SK-N-SH (cell line): Measurements from ENCODE around the gene PIP4K2A.

ENCODE experiments used
- CTCF ChIP-seq: fragments of 200-600 bp; sonication (generic); IDR thresholded peaks from 2 replicates; pipeline ENCODE4 v1.6.1; 2017; ENCODE audit warnings: antibody characterized with exemption, mild to moderate bottlenecking, moderate library complexity
- GABPA ChIP-seq: IDR thresholded peaks from 2 replicates; pipeline ENCODE4 v1.4.0; 2012; ENCODE audit warnings: low read depth, mild to moderate bottlenecking
- JUND ChIP-seq: IDR thresholded peaks from 2 replicates; pipeline ENCODE4 v1.4.0; 2012
- MEF2A ChIP-seq: IDR thresholded peaks from 2 replicates; pipeline ENCODE4 v1.4.0; 2012; ENCODE audit warnings: low read depth, borderline replicate concordance
- NFIC ChIP-seq: IDR thresholded peaks from 2 replicates; pipeline ENCODE4 v1.4.0; 2012; ENCODE audit warnings: borderline replicate concordance
- RAD21 ChIP-seq: IDR thresholded peaks from 2 replicates; pipeline ENCODE4 v1.6.1; 2012; ENCODE audit warnings: mild to moderate bottlenecking, low read length
- RCOR1 ChIP-seq: fragments of 150-350 bp; IDR thresholded peaks from 2 replicates; pipeline ENCODE4 v1.6.1; 2017; ENCODE audit warnings: antibody characterized with exemption, low read length

- TF ChIP-seq RAD21: no peak
- no peak for TF ChIP-seq NFIC
- TF ChIP-seq CTCF: no peak
- no peak for TF ChIP-seq RCOR1
- TF ChIP-seq GABPA: no peak
- TF ChIP-seq JUND: no peak
- TF ChIP-seq MEF2A: no peak
Measured at GRCh38 chr10:22554461-22555182, 159.8 kb downstream of the PIP4K2A start.
